ENCODE data around the gene PHF21B.
A peak's percentile ranks its signal among the peaks of the same experiment; 100 is the strongest.

Gene PHF21B

GRCh38 chr22:45008186-45008681 lies 1.6 kb downstream of the PHF21B start:
- H3K4me3 ChIP-seq (ENCODE audit: control insufficient read depth, low read depth, low read length), result peak overlapping the region; percentile 7; the same call in 1 of the 2 replicates
- no peak for TF ChIP-seq CTCF (IDR thresholded peaks at IDR 0.05; ENCODE audit: control insufficient read depth, insufficient read depth, low read depth, low read length, missing control alignments)
- no peak for DNase-seq (ENCODE audit: low read depth)

GRCh38 chr22:45007391-45008185 lies 2.2 kb downstream of the PHF21B start:
- peak overlapping the region; percentile 7; the same call in 1 of the 2 replicates for H3K4me3 ChIP-seq (ENCODE audit: control insufficient read depth, low read depth, low read length)
- no peak for TF ChIP-seq CTCF (IDR thresholded peaks at IDR 0.05; ENCODE audit: control insufficient read depth, insufficient read depth, low read depth, low read length, missing control alignments)
- DNase-seq (ENCODE audit: low read depth), result no peak

GRCh38 chr22:45006964-45007390 lies 2.8 kb downstream of the PHF21B start:
- TF ChIP-seq CTCF (IDR thresholded peaks at IDR 0.05; ENCODE audit: control insufficient read depth, insufficient read depth, low read depth, low read length, missing control alignments), result no peak
- no peak overlapping the region for H3K4me3 ChIP-seq (ENCODE audit: control insufficient read depth, low read depth, low read length)
- no peak for DNase-seq (ENCODE audit: low read depth)

GRCh38 chr22:45006111-45006963 lies 3.5 kb downstream of the PHF21B start:
- DNase-seq (ENCODE audit: low read depth), result no peak
- no peak overlapping the region for H3K4me3 ChIP-seq (ENCODE audit: control insufficient read depth, low read depth, low read length)
- no peak for TF ChIP-seq CTCF (IDR thresholded peaks at IDR 0.05; ENCODE audit: control insufficient read depth, insufficient read depth, low read depth, low read length, missing control alignments)

- DNase-seq (ENCODE audit: low read depth), result no peak
- TF ChIP-seq CTCF (IDR thresholded peaks at IDR 0.05; ENCODE audit: control insufficient read depth, insufficient read depth, low read depth, low read length, missing control alignments), result no peak
- H3K4me3 ChIP-seq (ENCODE audit: control insufficient read depth, low read depth, low read length), result no peak overlapping the region
These were observed 8.2 kb downstream of the PHF21B start for GRCh38 chr22:45001653-45002052.

- DNase-seq (ENCODE audit: low read depth), result no peak
- H3K4me3 ChIP-seq (ENCODE audit: control insufficient read depth, low read depth, low read length), result no peak overlapping the region
- no peak for TF ChIP-seq CTCF (IDR thresholded peaks at IDR 0.05; ENCODE audit: control insufficient read depth, insufficient read depth, low read depth, low read length, missing control alignments)
These were observed 9.5 kb downstream of the PHF21B start for GRCh38 chr22:45000330-45000729.
